Activated B cell treated with CpG ODN at 0.5 μM for 24 hours (primary cell): ENCODE results near the gene ANP32A. TPM values are rescaled to one million over a fixed set of nuclear protein-coding genes. Genes with fewer than 3 reads are reported as not detected.

ENCODE experiments used
- ATAC-seq: fragments of 200-7000 bp; cut with Tn5 transposase; one replicate; pipeline ENCODE4 v1.10.0; 2021; ENCODE audit warnings: low read depth, mild to moderate bottlenecking, moderate library complexity
- CTCF ChIA-PET: fragments of 350-600 bp; sonication (Branson Sonifier 250); formaldehyde crosslinking; loops from one replicate; lab custom pipeline; 2021; ENCODE audit warnings: antibody characterized with exemption; lab: Charles Lee
- POLR2A ChIA-PET: fragments of 350-600 bp; sonication (Branson Sonifier 250); formaldehyde crosslinking; loops from one replicate; lab custom pipeline; 2021; ENCODE audit warnings: antibody characterized with exemption; lab: Charles Lee
- DNase-seq: peaks from one replicate; pipeline ENCODE4 v3.0.0; 2022
- H3K27ac Mint-ChIP-seq: one replicate; pipeline ENCODE4 v1.8.0; 2020; ENCODE audit warnings: mixed read lengths
- H3K27me3 Mint-ChIP-seq: one replicate; pipeline ENCODE4 v1.8.0; 2021; ENCODE audit warnings: mixed read lengths
- H3K36me3 Mint-ChIP-seq: one replicate; pipeline ENCODE4 v1.8.0; 2021; ENCODE audit warnings: low read depth, mixed read lengths
- H3K4me1 Mint-ChIP-seq: one replicate; pipeline ENCODE4 v1.8.0; 2021; ENCODE audit warnings: mixed read lengths
- H3K4me3 Mint-ChIP-seq: one replicate; pipeline ENCODE4 v1.8.0; 2020; ENCODE audit warnings: mild to moderate bottlenecking, mixed read lengths
- H3K9me3 Mint-ChIP-seq: one replicate; pipeline ENCODE4 v1.8.0; 2020; ENCODE audit warnings: mixed read lengths
- CTCF ChIP-seq: fragments of 200-600 bp; IDR thresholded peaks from one replicate; pipeline ENCODE4 v1.8.0; 2022; ENCODE audit warnings: antibody characterized with exemption, mild to moderate bottlenecking
- intact Hi-C: fragments of 100-400 bp; cut with micrococcal nuclease; formaldehyde crosslinking; loops from one replicate; pipeline ENCODE4 v1.15.1; 2024
- total RNA-seq: library from RNA; stranded (reverse); gene quantifications from 2 replicates; pipeline ENCODE4 v1.2.3, GENCODE V29; 2022

The ANP32A gene
- total RNA-seq, 1 donor from 2014 or later, result 199 TPM

GRCh38 chr15:68817304-68818065, 3.2 kb downstream of the ANP32A start:
- Mint-ChIP-seq H3K9me3 (no peaks in the 10 kb centered on the region), H3K27me3 (no peaks in the 10 kb centered on the region), H3K36me3 (peaks cover 31% of the 10 kb centered on the region), H3K27ac (peak overlapping the region; percentile 96), H3K4me3 (peak overlapping the region; percentile 94), H3K4me1 (peaks cover 52% of the 10 kb centered on the region)
- POLR2A ChIA-PET, result interaction anchor here (0.6 to 6.6 kb wide), 14 partner anchors 12 to 938 kb away, joined by 3 to 167 read pairs (median 7); partner anchors contain the start of genes FEM1B, GLCE, PIAS1 and RPLP1
- intact Hi-C loops, result loop anchor here (1.0 to 10.0 kb wide), 5 partner anchors 22 to 1703 kb away; no protein-coding TSS in a partner anchor
- no peak for TF ChIP-seq CTCF
- CTCF ChIA-PET, result interaction anchor here (1.3 to 1.6 kb wide), 3 partner anchors 11 to 33 kb away, joined by 3 to 7 read pairs (median 6); no protein-coding TSS in a partner anchor
- peak; percentile 69 for DNase-seq
- ATAC-seq, result peak; percentile 41

- Mint-ChIP-seq H3K4me1 (peaks cover 54% of the 10 kb centered on the region), H3K9me3 (no peaks in the 10 kb centered on the region)
- ATAC-seq, result no peak
Measured at GRCh38 chr15:68816795-68817303, 3.8 kb downstream of the ANP32A start.

GRCh38 chr15:68816158-68816557, 4.5 kb downstream of the ANP32A start:
- no peaks in the 10 kb centered on the region for H3K27me3 Mint-ChIP-seq
- H3K36me3 Mint-ChIP-seq, result peaks cover 36% of the 10 kb centered on the region
- TF ChIP-seq CTCF, result no peak
- intact Hi-C loops, result loop anchor here (1.0 to 10.0 kb wide), 4 partner anchors 33 to 1701 kb away; no protein-coding TSS in a partner anchor
- H3K9me3 Mint-ChIP-seq, result no peaks in the 10 kb centered on the region
- ChIA-PET POLR2A (interaction anchor here (0.6 to 6.6 kb wide), 5 partner anchors 10 to 637 kb away, joined by 4 to 167 read pairs (median 4); partner anchors contain the start of gene RPLP1), CTCF (interaction anchor here (1.3 to 1.6 kb wide), 2 partner anchors 21 to 32 kb away, joined by 6 to 7 read pairs; no protein-coding TSS in a partner anchor)
- peak overlapping the region; percentile 94 for H3K4me3 Mint-ChIP-seq
- DNase-seq, result no peak
- H3K4me1 Mint-ChIP-seq, result peaks cover 53% of the 10 kb centered on the region
- H3K27ac Mint-ChIP-seq, result peak overlapping the region; percentile 96
- ATAC-seq, result no peak

More at GRCh38 chr15:68816795-68817303, 3.8 kb downstream of the ANP32A start:
- TF ChIP-seq CTCF, result no peak
- CTCF ChIA-PET, result interaction anchor here (1.3 to 1.6 kb wide), 3 partner anchors 12 to 33 kb away, joined by 3 to 7 read pairs (median 6); no protein-coding TSS in a partner anchor
- POLR2A ChIA-PET, result interaction anchor here (0.6 to 6.6 kb wide), 5 partner anchors 18 to 636 kb away, joined by 4 to 167 read pairs (median 4); partner anchors contain the start of gene RPLP1
- H3K27me3 Mint-ChIP-seq, result no peaks in the 10 kb centered on the region
- intact Hi-C loops, result loop anchor here (1.0 to 10.0 kb wide), 6 partner anchors 22 to 1702 kb away; no protein-coding TSS in a partner anchor
- peaks cover 34% of the 10 kb centered on the region for H3K36me3 Mint-ChIP-seq
- H3K4me3 Mint-ChIP-seq, result peak overlapping the region; percentile 94
- DNase-seq, result no peak
- peak overlapping the region; percentile 96 for H3K27ac Mint-ChIP-seq

- Mint-ChIP-seq H3K27ac (peak overlapping the region; percentile 73), H3K27me3 (no peaks in the 10 kb centered on the region), H3K9me3 (no peaks in the 10 kb centered on the region), H3K4me3 (peak overlapping the region; percentile 94), H3K4me1 (peaks cover 59% of the 10 kb centered on the region), H3K36me3 (peaks cover 39% of the 10 kb centered on the region)
- ChIA-PET CTCF (no interaction called here), POLR2A (interaction anchor here (0.6 to 6.6 kb wide), 3 partner anchors 15 to 1575 kb away, joined by 4 to 167 read pairs (median 12); no protein-coding TSS in a partner anchor)
- TF ChIP-seq CTCF, result no peak
- intact Hi-C loops, result loop anchor here (10.0 kb wide), 2 partner anchors 981 to 1701 kb away; no protein-coding TSS in a partner anchor
- DNase-seq (no peak), ATAC-seq (no peak)
Measured at GRCh38 chr15:68815598-68815997, 5.1 kb downstream of the ANP32A start.
